K562 (cell line): Measurements from ENCODE around the gene SCYL1. TPM values are rescaled to one million over a fixed set of nuclear protein-coding genes. Genes with fewer than 3 reads are reported as not detected.

Experiments
- BCL6 ChIP-seq: fragments of 250-450 bp; sonication (Bioruptor Pico); IDR thresholded peaks from 2 replicates; pipeline ENCODE4 v1.4.0; 2020
- BRCA1 ChIP-seq, 2 experiments: fragments of 450-650 bp in 1 of 2; sonication (generic) in 1 of 2; formaldehyde crosslinking in 1 of 2; IDR thresholded peaks; 2 replicates each; pipeline versions ENCODE4 v1.5.0 to v1.6.1; 2017 to 2020; ENCODE audit warnings: mild to moderate bottlenecking in 1 of 2, missing genetic modification reagents in 1 of 2
- FOXJ3 ChIP-seq: sonication (generic); formaldehyde crosslinking; IDR thresholded peaks from 2 replicates; pipeline ENCODE4 v1.4.0; 2020; ENCODE audit warnings: mild to moderate bottlenecking, missing genetic modification reagents
- HEY1 ChIP-seq: fragments of 250-450 bp; sonication (Bioruptor Pico); IDR thresholded peaks from 2 replicates; pipeline ENCODE4 v1.5.0; 2020; ENCODE audit warnings: mild to moderate bottlenecking, moderate library complexity, borderline replicate concordance
- HMGN3 ChIP-seq: IDR thresholded peaks from 2 replicates; pipeline ENCODE4 v1.6.1; 2011; ENCODE audit warnings: borderline replicate concordance, low read depth, mild to moderate bottlenecking, mixed read lengths, low read length; ENCODE audit not compliant: insufficient read length; ENCODE audit errors: extremely low read depth
- KDM2B ChIP-seq: fragments of 250-450 bp; sonication (Bioruptor Pico); IDR thresholded peaks from 2 replicates; pipeline ENCODE4 v1.8.0; 2021; ENCODE audit warnings: mild to moderate bottlenecking, moderate library complexity
- KLF6 ChIP-seq: fragments of 250-450 bp; sonication (Bioruptor Pico); IDR thresholded peaks from 2 replicates; pipeline ENCODE4 v1.4.0; 2020; ENCODE audit warnings: mild to moderate bottlenecking, moderate library complexity, borderline replicate concordance
- MBD2 ChIP-seq: sonication (generic); IDR thresholded peaks from 2 replicates; pipeline ENCODE4 v1.6.1; 2016; ENCODE audit warnings: low read depth, borderline replicate concordance
- NONO ChIP-seq, 2 experiments: fragments of 200-400 bp in 1 of 2; fragments of 450-650 bp in 1 of 2; formaldehyde crosslinking in 1 of 2; IDR thresholded peaks; 2 replicates each; pipeline ENCODE4 v1.6.1; 2017; ENCODE audit warnings: low read depth in 2 of 2, mild to moderate bottlenecking in 2 of 2, moderate library complexity in 2 of 2, low read length in 1 of 2
- POLR3A ChIP-seq: IDR thresholded peaks from 2 replicates; pipeline ENCODE4 v1.6.1; 2011; ENCODE audit warnings: borderline replicate concordance, mild to moderate bottlenecking, moderate library complexity; ENCODE audit not compliant: insufficient read length, insufficient read depth; ENCODE audit errors: extremely low read depth
- STAT5A ChIP-seq: IDR thresholded peaks from 2 replicates; pipeline ENCODE4 v1.6.1; 2012; ENCODE audit warnings: low read length, inconsistent platforms, borderline replicate concordance
- TCF7L2 ChIP-seq: fragments of 150-350 bp; IDR thresholded peaks from 2 replicates; pipeline ENCODE4 v1.6.1; 2016; ENCODE audit warnings: low read depth, mild to moderate bottlenecking, low read length, moderate library complexity
- ZNF57 ChIP-seq: fragments of 450-650 bp; formaldehyde crosslinking; IDR thresholded peaks from 2 replicates; pipeline ENCODE4 v1.4.0; 2020; ENCODE audit warnings: mild to moderate bottlenecking, moderate library complexity
- polyA plus RNA-seq, 8 experiments: library from polyadenylated mRNA; depleted of rRNA in 4 of 8; stranded (reverse) in 5 of 8; unstranded in 3 of 8; fragments of >200 nt; fragmentation: Nextera tagmentation in 2 of 8; fragmentation: Illumina TruSeq in 1 of 8; extraction: Ambion mirVana in 2 of 8; extraction: Trizol in 1 of 8; gene quantifications; 2 replicates each; pipeline versions ENCODE4 v1.2.1 to v1.2.3, GENCODE V29; 2011 to 2014; ENCODE audit warnings: inconsistent platforms in 1 of 8, missing spikeins in 1 of 8
- total RNA-seq, 7 experiments: library from RNA; depleted of rRNA in 6 of 7; stranded (reverse); fragments of >200 nt in 6 of 7; fragmentation: Illumina TruSeq in 2 of 7; extraction: Trizol in 2 of 7; gene quantifications; 2 replicates each; pipeline versions ENCODE4 v1.2.1 to v1.2.3, GENCODE V29; 2011 to 2021; ENCODE audit warnings: low replicate concordance in 1 of 7
- TF ChIP-seq, protein P1 (sequence below), 3 experiments: fragments of 200-800 bp in 1 of 3; sonication (Bioruptor generic) in 1 of 3; sonication (generic) in 1 of 3; formaldehyde crosslinking in 1 of 3; IDR thresholded peaks; 2 replicates each; pipeline versions ENCODE4 v1.6.1 to v1.8.0; 2016 to 2022; ENCODE audit warnings: mild to moderate bottlenecking in 2 of 3, missing compliant biosample characterization in 2 of 3, missing genetic modification characterization in 2 of 3, missing genetic modification reagents in 1 of 3
- TF ChIP-seq, protein P2 (sequence below): sonication (generic); formaldehyde crosslinking; IDR thresholded peaks from 2 replicates; pipeline ENCODE4 v1.8.1; 2023; ENCODE audit warnings: missing genetic modification reagents, mild to moderate bottlenecking, borderline replicate concordance
- TF ChIP-seq, protein P3 (sequence below): fragments of 450-650 bp; IDR thresholded peaks from 2 replicates; pipeline ENCODE4 v1.6.1; 2016; ENCODE audit warnings: mild to moderate bottlenecking
- TF ChIP-seq, protein P4 (sequence below), 2 experiments: IDR thresholded peaks; 2 replicates each; pipeline ENCODE4 v1.6.1; 2012; ENCODE audit warnings: improper control_type of control experiment in 2 of 2, low read depth in 2 of 2, low read length in 2 of 2, borderline replicate concordance in 1 of 2

Gene SCYL1
- total and polyA plus RNA-seq, 9 of the 15 experiments (the other 6 are each of a cell fraction or from before 2014, with no cell fraction given): 1.9 to 145 (median 57.6) TPM

DNA sequence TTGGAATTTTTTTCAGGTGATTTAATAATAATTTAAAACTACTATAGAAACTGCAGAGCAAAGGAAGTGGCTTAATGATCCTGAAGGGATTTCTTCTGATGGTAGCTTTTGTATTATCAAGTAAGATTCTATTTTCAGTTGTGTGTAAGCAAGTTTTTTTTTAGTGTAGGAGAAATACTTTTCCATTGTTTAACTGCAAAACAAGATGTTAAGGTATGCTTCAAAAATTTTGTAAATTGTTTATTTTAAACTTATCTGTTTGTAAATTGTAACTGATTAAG lies 22.7 kb upstream of the SCYL1 start (continued):
- TF ChIP-seq, protein P1, sequence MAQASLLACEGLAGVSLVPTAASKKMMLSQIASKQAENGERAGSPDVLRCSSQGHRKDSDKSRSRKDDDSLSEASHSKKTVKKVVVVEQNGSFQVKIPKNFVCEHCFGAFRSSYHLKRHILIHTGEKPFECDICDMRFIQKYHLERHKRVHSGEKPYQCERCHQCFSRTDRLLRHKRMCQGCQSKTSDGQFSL (CRISPR knock-in tag; IDR thresholded peaks at IDR 0.05): 0 out of 2 replicates have a peak, but pooled peaks have one; percentile 1
- TF ChIP-seq, protein P1 (tag; IDR thresholded peaks at IDR 0.05): no peak
- TF ChIP-seq, protein P2, sequence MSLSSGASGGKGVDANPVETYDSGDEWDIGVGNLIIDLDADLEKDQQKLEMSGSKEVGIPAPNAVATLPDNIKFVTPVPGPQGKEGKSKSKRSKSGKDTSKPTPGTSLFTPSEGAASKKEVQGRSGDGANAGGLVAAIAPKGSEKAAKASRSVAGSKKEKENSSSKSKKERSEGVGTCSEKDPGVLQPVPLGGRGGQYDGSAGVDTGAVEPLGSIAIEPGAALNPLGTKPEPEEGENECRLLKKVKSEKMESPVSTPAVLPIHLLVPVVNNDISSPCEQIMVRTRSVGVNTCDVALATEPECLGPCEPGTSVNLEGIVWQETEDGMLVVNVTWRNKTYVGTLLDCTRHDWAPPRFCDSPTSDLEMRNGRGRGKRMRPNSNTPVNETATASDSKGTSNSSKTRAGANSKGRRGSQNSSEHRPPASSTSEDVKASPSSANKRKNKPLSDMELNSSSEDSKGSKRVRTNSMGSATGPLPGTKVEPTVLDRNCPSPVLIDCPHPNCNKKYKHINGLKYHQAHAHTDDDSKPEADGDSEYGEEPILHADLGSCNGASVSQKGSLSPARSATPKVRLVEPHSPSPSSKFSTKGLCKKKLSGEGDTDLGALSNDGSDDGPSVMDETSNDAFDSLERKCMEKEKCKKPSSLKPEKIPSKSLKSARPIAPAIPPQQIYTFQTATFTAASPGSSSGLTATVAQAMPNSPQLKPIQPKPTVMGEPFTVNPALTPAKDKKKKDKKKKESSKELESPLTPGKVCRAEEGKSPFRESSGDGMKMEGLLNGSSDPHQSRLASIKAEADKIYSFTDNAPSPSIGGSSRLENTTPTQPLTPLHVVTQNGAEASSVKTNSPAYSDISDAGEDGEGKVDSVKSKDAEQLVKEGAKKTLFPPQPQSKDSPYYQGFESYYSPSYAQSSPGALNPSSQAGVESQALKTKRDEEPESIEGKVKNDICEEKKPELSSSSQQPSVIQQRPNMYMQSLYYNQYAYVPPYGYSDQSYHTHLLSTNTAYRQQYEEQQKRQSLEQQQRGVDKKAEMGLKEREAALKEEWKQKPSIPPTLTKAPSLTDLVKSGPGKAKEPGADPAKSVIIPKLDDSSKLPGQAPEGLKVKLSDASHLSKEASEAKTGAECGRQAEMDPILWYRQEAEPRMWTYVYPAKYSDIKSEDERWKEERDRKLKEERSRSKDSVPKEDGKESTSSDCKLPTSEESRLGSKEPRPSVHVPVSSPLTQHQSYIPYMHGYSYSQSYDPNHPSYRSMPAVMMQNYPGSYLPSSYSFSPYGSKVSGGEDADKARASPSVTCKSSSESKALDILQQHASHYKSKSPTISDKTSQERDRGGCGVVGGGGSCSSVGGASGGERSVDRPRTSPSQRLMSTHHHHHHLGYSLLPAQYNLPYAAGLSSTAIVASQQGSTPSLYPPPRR (CRISPR knock-in tag): no peak
- TF ChIP-seq, protein P3, sequence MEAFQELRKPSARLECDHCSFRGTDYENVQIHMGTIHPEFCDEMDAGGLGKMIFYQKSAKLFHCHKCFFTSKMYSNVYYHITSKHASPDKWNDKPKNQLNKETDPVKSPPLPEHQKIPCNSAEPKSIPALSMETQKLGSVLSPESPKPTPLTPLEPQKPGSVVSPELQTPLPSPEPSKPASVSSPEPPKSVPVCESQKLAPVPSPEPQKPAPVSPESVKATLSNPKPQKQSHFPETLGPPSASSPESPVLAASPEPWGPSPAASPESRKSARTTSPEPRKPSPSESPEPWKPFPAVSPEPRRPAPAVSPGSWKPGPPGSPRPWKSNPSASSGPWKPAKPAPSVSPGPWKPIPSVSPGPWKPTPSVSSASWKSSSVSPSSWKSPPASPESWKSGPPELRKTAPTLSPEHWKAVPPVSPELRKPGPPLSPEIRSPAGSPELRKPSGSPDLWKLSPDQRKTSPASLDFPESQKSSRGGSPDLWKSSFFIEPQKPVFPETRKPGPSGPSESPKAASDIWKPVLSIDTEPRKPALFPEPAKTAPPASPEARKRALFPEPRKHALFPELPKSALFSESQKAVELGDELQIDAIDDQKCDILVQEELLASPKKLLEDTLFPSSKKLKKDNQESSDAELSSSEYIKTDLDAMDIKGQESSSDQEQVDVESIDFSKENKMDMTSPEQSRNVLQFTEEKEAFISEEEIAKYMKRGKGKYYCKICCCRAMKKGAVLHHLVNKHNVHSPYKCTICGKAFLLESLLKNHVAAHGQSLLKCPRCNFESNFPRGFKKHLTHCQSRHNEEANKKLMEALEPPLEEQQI: no peak
- TF ChIP-seq TCF7L2 (no peak), ZNF57 (CRISPR knock-in tag) (no peak), BRCA1 (IDR thresholded peaks at IDR 0.05) (no peak), BRCA1 (CRISPR knock-in tag; IDR thresholded peaks at IDR 0.05) (no peak), NONO (IDR thresholded peaks at IDR 0.05; ENCODE audit: low read depth in 2 of 2, low read length in 1 of 2) (0 out of 4 replicates have a peak, but pooled peaks of 1 of the 2 experiments have one; percentile 45), KLF6 (no peak), HEY1 (CRISPR knock-in tag) (no peak), STAT5A (peak; percentile 26; the same call in 1 of the 2 replicates), MBD2 (no peak), FOXJ3 (CRISPR knock-in tag) (no peak), KDM2B (CRISPR knock-in tag) (no peak), POLR3A (no peak), HMGN3 (no peak), BCL6 (CRISPR knock-in tag) (no peak)
- TF ChIP-seq, protein P4, sequence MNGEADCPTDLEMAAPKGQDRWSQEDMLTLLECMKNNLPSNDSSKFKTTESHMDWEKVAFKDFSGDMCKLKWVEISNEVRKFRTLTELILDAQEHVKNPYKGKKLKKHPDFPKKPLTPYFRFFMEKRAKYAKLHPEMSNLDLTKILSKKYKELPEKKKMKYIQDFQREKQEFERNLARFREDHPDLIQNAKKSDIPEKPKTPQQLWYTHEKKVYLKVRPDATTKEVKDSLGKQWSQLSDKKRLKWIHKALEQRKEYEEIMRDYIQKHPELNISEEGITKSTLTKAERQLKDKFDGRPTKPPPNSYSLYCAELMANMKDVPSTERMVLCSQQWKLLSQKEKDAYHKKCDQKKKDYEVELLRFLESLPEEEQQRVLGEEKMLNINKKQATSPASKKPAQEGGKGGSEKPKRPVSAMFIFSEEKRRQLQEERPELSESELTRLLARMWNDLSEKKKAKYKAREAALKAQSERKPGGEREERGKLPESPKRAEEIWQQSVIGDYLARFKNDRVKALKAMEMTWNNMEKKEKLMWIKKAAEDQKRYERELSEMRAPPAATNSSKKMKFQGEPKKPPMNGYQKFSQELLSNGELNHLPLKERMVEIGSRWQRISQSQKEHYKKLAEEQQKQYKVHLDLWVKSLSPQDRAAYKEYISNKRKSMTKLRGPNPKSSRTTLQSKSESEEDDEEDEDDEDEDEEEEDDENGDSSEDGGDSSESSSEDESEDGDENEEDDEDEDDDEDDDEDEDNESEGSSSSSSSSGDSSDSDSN (IDR thresholded peaks at IDR 0.05; ENCODE audit: borderline replicate concordance in 1 of 2, low read depth in 2 of 2, low read length in 2 of 2): no peak
